Ishikawa (cell line): ENCODE results near the gene SLC4A9.

ENCODE experiments used
- CEBPB ChIP-seq: IDR thresholded peaks from 2 replicates; pipeline ENCODE4 v1.6.1; 2012
- CREB1 ChIP-seq: IDR thresholded peaks from 2 replicates; pipeline ENCODE4 v1.6.1; 2012; ENCODE audit warnings: low read depth
- EGR1 ChIP-seq: IDR thresholded peaks from 2 replicates; pipeline ENCODE4 v1.6.1; 2012
- EP300 ChIP-seq: IDR thresholded peaks from 2 replicates; pipeline ENCODE4 v1.6.1; 2012; ENCODE audit warnings: borderline replicate concordance
- FOXM1 ChIP-seq: IDR thresholded peaks from 2 replicates; pipeline ENCODE4 v1.6.1; 2012; ENCODE audit warnings: low read depth, borderline replicate concordance
- MAX ChIP-seq: IDR thresholded peaks from 2 replicates; pipeline ENCODE4 v1.6.1; 2012
- RAD21 ChIP-seq: IDR thresholded peaks from 2 replicates; pipeline ENCODE4 v1.6.1; 2012; ENCODE audit warnings: low read depth
- REST ChIP-seq: IDR thresholded peaks from 2 replicates; pipeline ENCODE4 v1.6.1; 2012; ENCODE audit warnings: low read depth, mild to moderate bottlenecking
- TAF1 ChIP-seq: IDR thresholded peaks from 2 replicates; pipeline ENCODE4 v1.6.1; 2012; ENCODE audit warnings: low read depth, mild to moderate bottlenecking
- USF1 ChIP-seq: IDR thresholded peaks from 2 replicates; pipeline ENCODE4 v1.6.1; 2012
- ZBTB7A ChIP-seq: IDR thresholded peaks from 2 replicates; pipeline ENCODE4 v1.6.1; 2012; ENCODE audit warnings: low read depth

GRCh38 chr5:140371356-140372151 is 11.6 kb downstream of the SLC4A9 start:
- no peak for TF ChIP-seq ZBTB7A
- TF ChIP-seq CEBPB: no peak
- no peak for TF ChIP-seq CREB1
- TF ChIP-seq MAX: no peak
- no peak for TF ChIP-seq EGR1
- no peak for TF ChIP-seq REST
- TF ChIP-seq EP300: no peak
- TF ChIP-seq RAD21: no peak
- TF ChIP-seq FOXM1: no peak
- no peak for TF ChIP-seq USF1
- no peak for TF ChIP-seq TAF1
